Erythroblast (primary cell): ENCODE results near the gene GET3.

Experiments
- DNase-seq, 2 experiments: peaks; one replicate each; lab custom pipeline; 2025; lab: John Stamatoyannopoulos, UW
- GATA1 ChIP-seq: IDR thresholded peaks from 2 replicates; pipeline ENCODE4 v1.6.1; 2011; ENCODE audit warnings: low read depth, mild to moderate bottlenecking, control low read depth, low read length, moderate library complexity
- POLR2A ChIP-seq: IDR thresholded peaks from 2 replicates; pipeline ENCODE4 v1.6.1; 2011; ENCODE audit warnings: mild to moderate bottlenecking, low read length

Gene GET3

GRCh38 chr19:12774588-12775555 is 37.6 kb downstream of the GET3 start, which contains the start of gene HOOK2:
Gene HOOK2 (minus strand): TSS chr19:12775552. CDS start chr19:12775449, 103 bp downstream.
- DNase-seq, result peak in 1 of 2 experiments; percentile 56
- TF ChIP-seq GATA1, result no peak
- TF ChIP-seq POLR2A, result no peak

GRCh38 chr19:12777217-12778016 is 40.1 kb downstream of the GET3 start:
- TF ChIP-seq POLR2A, result peak; percentile 26
- TF ChIP-seq GATA1, result no peak
- DNase-seq, result peak; percentile 82 to 89

GRCh38 chr19:12778017-12778904 is 41.0 kb downstream of the GET3 start:
- peak; percentile 62 to 72 for DNase-seq
- TF ChIP-seq GATA1 (no peak), POLR2A (peak; percentile 36)

- DNase-seq, result no peak
- TF ChIP-seq GATA1, result no peak
- TF ChIP-seq POLR2A, result no peak
Observed at GRCh38 chr19:12778905-12779161, 41.5 kb downstream of the GET3 start.

GRCh38 chr19:12779162-12779993 is 42.1 kb downstream of the GET3 start:
- TF ChIP-seq GATA1, result no peak
- TF ChIP-seq POLR2A, result no peak
- peak; percentile 62 to 68 for DNase-seq

GRCh38 chr19:12782174-12782423 is 44.8 kb downstream of the GET3 start:
- no peak for TF ChIP-seq GATA1
- peak; percentile 57 for TF ChIP-seq POLR2A
- DNase-seq, result no peak

GRCh38 chr19:12782424-12783290 is 45.4 kb downstream of the GET3 start:
- peak; percentile 39 for TF ChIP-seq POLR2A
- TF ChIP-seq GATA1, result no peak
- DNase-seq, result peak; percentile 86 to 90

GRCh38 chr19:12783291-12783848 is 46.1 kb downstream of the GET3 start:
- no peak for TF ChIP-seq POLR2A
- no peak for TF ChIP-seq GATA1
- peak; percentile 47 to 67 for DNase-seq

- DNase-seq, result peak; percentile 64 to 74
- TF ChIP-seq POLR2A (no peak), GATA1 (no peak)
Observed at GRCh38 chr19:12783849-12784393, 46.6 kb downstream of the GET3 start.

GRCh38 chr19:12784394-12784870 is 47.1 kb downstream of the GET3 start:
- DNase-seq, result peak; percentile 95 to 99
- peak; percentile 92 for TF ChIP-seq GATA1
- peak; percentile 94 for TF ChIP-seq POLR2A

- no peak for DNase-seq
- TF ChIP-seq GATA1 (no peak), POLR2A (peak; percentile 85)
Observed at GRCh38 chr19:12784871-12785430, 47.7 kb downstream of the GET3 start.
